Neural cell (in vitro differentiated cells): Measurements from ENCODE around the gene DPH3. TPM values are rescaled to one million over a fixed set of nuclear protein-coding genes. Genes with fewer than 3 reads are reported as not detected.

Experiments used
- H2AFZ ChIP-seq: fragments of 200-600, 300-800 bp; sonication (generic), shearing (Covaris generic); 2 replicates; pipeline ENCODE4 v1.6.0; 2014; ENCODE audit warnings: low read depth, mild to moderate bottlenecking, antibody characterized with exemption, low read length, moderate library complexity
- H3F3A ChIP-seq: fragments of 200-600 bp; shearing (Covaris generic); 2 replicates; pipeline ENCODE4 v1.6.1; 2016; ENCODE audit warnings: mild to moderate bottlenecking, moderate library complexity, mixed read lengths, antibody characterized with exemption, low read length; ENCODE audit not compliant: insufficient read depth, poor library complexity, severe bottlenecking
- H3K27ac ChIP-seq: fragments of 200-600, 300-800 bp; sonication (generic), shearing (Covaris generic); 2 replicates; pipeline ENCODE4 v1.5.1; 2014; ENCODE audit warnings: mild to moderate bottlenecking, low read length, moderate library complexity
- H3K27me3 ChIP-seq: fragments of 300-800, 200-600 bp; sonication (generic), shearing (Covaris generic); 2 replicates; pipeline ENCODE4 v1.6.0; 2014; ENCODE audit warnings: mild to moderate bottlenecking, low read depth, low read length, moderate library complexity; ENCODE audit not compliant: insufficient read depth
- H3K36me3 ChIP-seq: fragments of 300-800, 200-600 bp; sonication (generic), shearing (Covaris generic); 2 replicates; pipeline ENCODE4 v1.5.1; 2014; ENCODE audit warnings: mild to moderate bottlenecking, antibody characterized with exemption, low read length, moderate library complexity; ENCODE audit not compliant: insufficient read depth
- H3K4me2 ChIP-seq: fragments of 300-800, 200-600 bp; sonication (generic), shearing (Covaris generic); 2 replicates; pipeline ENCODE4 v1.6.0; 2014; ENCODE audit warnings: mild to moderate bottlenecking, low read length
- H3K4me3 ChIP-seq: fragments of 300-800, 200-600 bp; sonication (generic), shearing (Covaris generic); 2 replicates; pipeline ENCODE4 v1.5.1; 2014; ENCODE audit warnings: mild to moderate bottlenecking, low read length, moderate library complexity
- H3K79me2 ChIP-seq: fragments of 200-600 bp; shearing (Covaris generic); replicated peaks from 2 replicates; pipeline ENCODE4 v1.6.0; 2014; ENCODE audit warnings: mild to moderate bottlenecking, low read length, moderate library complexity; ENCODE audit not compliant: insufficient read depth
- H3K9ac ChIP-seq: fragments of 300-800, 200-600 bp; sonication (generic), shearing (Covaris generic); 2 replicates; pipeline ENCODE4 v1.6.1; 2016; ENCODE audit warnings: mild to moderate bottlenecking, low read length, mixed read lengths
- H3K9me2 ChIP-seq: fragments of 200-600 bp; shearing (Covaris generic); 2 replicates; pipeline ENCODE4 v1.6.1; 2016; ENCODE audit warnings: mild to moderate bottlenecking, low read length, mixed read lengths; ENCODE audit not compliant: insufficient read depth
- H3K9me3 ChIP-seq: fragments of 200-600, 300-800 bp; sonication (generic), shearing (Covaris generic); 2 replicates; pipeline ENCODE4 v1.6.1; 2016; ENCODE audit warnings: mild to moderate bottlenecking, mixed run types, low read length, moderate library complexity, mixed read lengths
- H4K20me1 ChIP-seq: fragments of 200-600 bp; shearing (Covaris generic); 2 replicates; pipeline ENCODE4 v1.6.1; 2016; ENCODE audit warnings: mild to moderate bottlenecking, mixed run types; ENCODE audit not compliant: insufficient read depth
- EP300 ChIP-seq: fragments of 450-650 bp; conservative IDR thresholded peaks from 2 replicates; pipeline ENCODE4 v1.6.1; 2014; ENCODE audit warnings: antibody characterized with exemption, mild to moderate bottlenecking, moderate library complexity; ENCODE audit not compliant: poor library complexity, severe bottlenecking
- EZH2 ChIP-seq: fragments of 200-600, 300-800 bp; shearing (Covaris generic), sonication (generic); IDR thresholded peaks from 2 replicates; pipeline ENCODE4 v1.6.1; 2014; ENCODE audit warnings: antibody characterized with exemption, low read length, borderline replicate concordance, mild to moderate bottlenecking; ENCODE audit not compliant: insufficient read depth, poor library complexity, severe bottlenecking
- MXI1 ChIP-seq: fragments of 450-650 bp; conservative IDR thresholded peaks from 2 replicates; pipeline ENCODE4 v1.6.1; 2014; ENCODE audit warnings: antibody characterized with exemption, mild to moderate bottlenecking; ENCODE audit not compliant: poor library complexity, severe bottlenecking
- POLR2AphosphoS5 ChIP-seq: IDR thresholded peaks from 2 replicates; pipeline ENCODE4 v1.6.1; 2012
- RAD21 ChIP-seq: fragments of 450-650 bp; conservative IDR thresholded peaks from 2 replicates; pipeline ENCODE4 v1.6.1; 2014; ENCODE audit warnings: antibody characterized with exemption, mild to moderate bottlenecking, moderate library complexity
- SMC3 ChIP-seq: fragments of 450-650 bp; conservative IDR thresholded peaks from 2 replicates; pipeline ENCODE4 v1.6.1; 2014; ENCODE audit warnings: antibody characterized with exemption, mild to moderate bottlenecking, moderate library complexity; ENCODE audit not compliant: poor library complexity
- TAF1 ChIP-seq: IDR thresholded peaks from 2 replicates; pipeline ENCODE4 v1.6.1; 2012; ENCODE audit warnings: low read depth
- polyA plus RNA-seq: library from polyadenylated mRNA; depleted of rRNA; stranded (reverse); fragments of >200 nt; gene quantifications from 2 replicates; pipeline ENCODE4 v1.2.3, GENCODE V29; 2014
- TF ChIP-seq, protein P1 (sequence below): fragments of 450-650 bp; IDR thresholded peaks from 2 replicates; pipeline ENCODE4 v1.5.1; 2014; ENCODE audit warnings: antibody characterized with exemption, mild to moderate bottlenecking, moderate library complexity; ENCODE audit not compliant: poor library complexity, severe bottlenecking
- TF ChIP-seq, protein P2 (sequence below): IDR thresholded peaks from 2 replicates; pipeline ENCODE4 v1.6.1; 2012; ENCODE audit warnings: borderline replicate concordance

DPH3 gene
- polyA plus RNA-seq, 1 donor from 2014 or later, result 38.5 TPM

DNA sequence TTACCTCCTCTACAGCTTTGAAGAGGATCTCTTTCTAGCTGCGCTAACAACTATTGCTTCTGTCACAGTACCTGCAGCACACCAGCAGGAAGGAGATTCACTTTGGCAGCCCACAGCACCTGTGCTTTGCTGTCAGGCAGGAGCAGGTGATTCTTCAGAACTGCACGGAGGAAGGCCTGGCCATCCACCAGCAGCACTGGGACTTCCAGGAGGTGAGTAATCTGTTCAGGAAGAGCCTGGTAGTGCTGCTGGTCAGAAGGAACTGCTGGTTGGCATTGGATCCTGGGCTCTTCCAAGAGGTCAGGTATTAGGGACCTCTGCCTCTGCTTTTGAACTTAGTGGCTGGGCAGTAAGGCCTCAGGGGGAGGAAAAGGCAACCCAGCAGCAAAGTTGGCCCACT is 42.2 kb downstream of the DPH3 start:
- Histone ChIP-seq H4K20me1 (no peaks in the 10 kb centered on the region), H3K4me3 (no peak overlapping the region), H3K9ac (no peak overlapping the region), H3K9me2 (no peaks in the 10 kb centered on the region), H3K36me3 (no peaks in the 10 kb centered on the region), H3K4me2 (no peak overlapping the region), H3K27me3 (no peaks in the 10 kb centered on the region), H3K9me3 (no peaks in the 10 kb centered on the region), H2AFZ (no peak overlapping the region), H3K27ac (no peak overlapping the region), H3F3A (no peaks in the 10 kb centered on the region), H3K79me2 (no peaks in the 10 kb centered on the region)
- TF ChIP-seq TAF1, result no peak
- TF ChIP-seq, protein P1, sequence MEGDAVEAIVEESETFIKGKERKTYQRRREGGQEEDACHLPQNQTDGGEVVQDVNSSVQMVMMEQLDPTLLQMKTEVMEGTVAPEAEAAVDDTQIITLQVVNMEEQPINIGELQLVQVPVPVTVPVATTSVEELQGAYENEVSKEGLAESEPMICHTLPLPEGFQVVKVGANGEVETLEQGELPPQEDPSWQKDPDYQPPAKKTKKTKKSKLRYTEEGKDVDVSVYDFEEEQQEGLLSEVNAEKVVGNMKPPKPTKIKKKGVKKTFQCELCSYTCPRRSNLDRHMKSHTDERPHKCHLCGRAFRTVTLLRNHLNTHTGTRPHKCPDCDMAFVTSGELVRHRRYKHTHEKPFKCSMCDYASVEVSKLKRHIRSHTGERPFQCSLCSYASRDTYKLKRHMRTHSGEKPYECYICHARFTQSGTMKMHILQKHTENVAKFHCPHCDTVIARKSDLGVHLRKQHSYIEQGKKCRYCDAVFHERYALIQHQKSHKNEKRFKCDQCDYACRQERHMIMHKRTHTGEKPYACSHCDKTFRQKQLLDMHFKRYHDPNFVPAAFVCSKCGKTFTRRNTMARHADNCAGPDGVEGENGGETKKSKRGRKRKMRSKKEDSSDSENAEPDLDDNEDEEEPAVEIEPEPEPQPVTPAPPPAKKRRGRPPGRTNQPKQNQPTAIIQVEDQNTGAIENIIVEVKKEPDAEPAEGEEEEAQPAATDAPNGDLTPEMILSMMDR, result no peak
- TF ChIP-seq, protein P2, sequence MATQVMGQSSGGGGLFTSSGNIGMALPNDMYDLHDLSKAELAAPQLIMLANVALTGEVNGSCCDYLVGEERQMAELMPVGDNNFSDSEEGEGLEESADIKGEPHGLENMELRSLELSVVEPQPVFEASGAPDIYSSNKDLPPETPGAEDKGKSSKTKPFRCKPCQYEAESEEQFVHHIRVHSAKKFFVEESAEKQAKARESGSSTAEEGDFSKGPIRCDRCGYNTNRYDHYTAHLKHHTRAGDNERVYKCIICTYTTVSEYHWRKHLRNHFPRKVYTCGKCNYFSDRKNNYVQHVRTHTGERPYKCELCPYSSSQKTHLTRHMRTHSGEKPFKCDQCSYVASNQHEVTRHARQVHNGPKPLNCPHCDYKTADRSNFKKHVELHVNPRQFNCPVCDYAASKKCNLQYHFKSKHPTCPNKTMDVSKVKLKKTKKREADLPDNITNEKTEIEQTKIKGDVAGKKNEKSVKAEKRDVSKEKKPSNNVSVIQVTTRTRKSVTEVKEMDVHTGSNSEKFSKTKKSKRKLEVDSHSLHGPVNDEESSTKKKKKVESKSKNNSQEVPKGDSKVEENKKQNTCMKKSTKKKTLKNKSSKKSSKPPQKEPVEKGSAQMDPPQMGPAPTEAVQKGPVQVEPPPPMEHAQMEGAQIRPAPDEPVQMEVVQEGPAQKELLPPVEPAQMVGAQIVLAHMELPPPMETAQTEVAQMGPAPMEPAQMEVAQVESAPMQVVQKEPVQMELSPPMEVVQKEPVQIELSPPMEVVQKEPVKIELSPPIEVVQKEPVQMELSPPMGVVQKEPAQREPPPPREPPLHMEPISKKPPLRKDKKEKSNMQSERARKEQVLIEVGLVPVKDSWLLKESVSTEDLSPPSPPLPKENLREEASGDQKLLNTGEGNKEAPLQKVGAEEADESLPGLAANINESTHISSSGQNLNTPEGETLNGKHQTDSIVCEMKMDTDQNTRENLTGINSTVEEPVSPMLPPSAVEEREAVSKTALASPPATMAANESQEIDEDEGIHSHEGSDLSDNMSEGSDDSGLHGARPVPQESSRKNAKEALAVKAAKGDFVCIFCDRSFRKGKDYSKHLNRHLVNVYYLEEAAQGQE, result no peak
- TF ChIP-seq POLR2AphosphoS5, result no peak
- TF ChIP-seq MXI1, result no peak
- TF ChIP-seq EZH2, result no peak
- no peak for TF ChIP-seq SMC3
- TF ChIP-seq EP300, result no peak
- no peak for TF ChIP-seq RAD21

DNA sequence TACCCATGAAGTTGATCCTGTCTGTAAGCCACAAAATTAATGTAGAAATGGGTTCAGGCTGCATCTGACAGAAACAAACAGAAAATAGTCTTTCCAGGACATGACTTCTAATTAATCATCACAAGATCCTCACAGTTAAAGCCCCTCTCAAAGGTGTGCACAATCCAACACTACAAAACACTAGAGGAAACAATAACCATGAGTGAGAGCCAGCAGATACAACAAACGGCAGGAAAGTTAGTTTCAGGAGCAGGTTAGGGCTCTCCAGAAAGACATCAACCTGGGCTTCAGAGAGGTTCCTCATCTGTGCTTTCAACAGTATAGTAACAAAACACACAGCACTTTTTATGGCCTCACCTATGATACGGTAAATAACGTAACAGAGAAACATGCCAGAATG is 42.8 kb downstream of the DPH3 start:
- Histone ChIP-seq H2AFZ (no peak overlapping the region), H3F3A (no peaks in the 10 kb centered on the region), H3K79me2 (no peaks in the 10 kb centered on the region), H3K9ac (no peak overlapping the region), H3K27me3 (no peaks in the 10 kb centered on the region), H3K4me2 (no peak overlapping the region), H4K20me1 (no peaks in the 10 kb centered on the region), H3K27ac (no peak overlapping the region), H3K36me3 (no peaks in the 10 kb centered on the region), H3K9me2 (no peaks in the 10 kb centered on the region), H3K9me3 (no peaks in the 10 kb centered on the region), H3K4me3 (no peak overlapping the region)
- TF ChIP-seq, protein P2, result no peak
- TF ChIP-seq EZH2 (no peak), RAD21 (no peak), SMC3 (no peak), POLR2AphosphoS5 (no peak), EP300 (no peak), TAF1 (no peak), MXI1 (no peak)
- TF ChIP-seq, protein P1, result no peak
